ENCODE measurements around the gene COL25A1. TPM values are rescaled to one million over a fixed set of nuclear protein-coding genes. Genes with fewer than 3 reads are reported as not detected.

The COL25A1 gene
- total RNA-seq, 1 donor from 2014 or later = 0.35 TPM

DNA sequence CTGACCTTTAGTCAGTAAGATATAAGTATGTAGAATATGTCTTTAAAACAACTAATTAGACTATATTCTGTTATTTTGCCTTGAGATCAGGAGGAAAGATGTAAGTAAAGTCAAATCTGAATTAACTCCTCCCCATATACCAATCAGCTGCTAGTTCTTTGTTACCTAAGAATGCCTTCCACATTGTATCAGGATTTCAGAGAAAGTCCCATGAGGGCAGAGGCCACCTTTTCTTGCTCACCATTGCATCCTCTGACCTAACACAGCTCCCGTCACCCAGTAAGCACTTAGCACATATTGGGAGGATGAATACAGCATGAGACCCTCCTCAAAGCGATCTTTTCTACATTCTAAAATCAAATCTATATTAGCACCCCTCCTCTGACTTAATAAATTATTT, 87.0 kb downstream of the COL25A1 start:
- Histone ChIP-seq H3K27me3 (ENCODE audit: low read depth) (no peaks in the 10 kb centered on the region), H3K27ac (no peak overlapping the region), H3K9me3 (no peaks in the 10 kb centered on the region), H3K4me1 (no peaks in the 10 kb centered on the region), H3K4me3 (no peak overlapping the region), H3K36me3 (no peaks in the 10 kb centered on the region)
- TF ChIP-seq, protein P1, sequence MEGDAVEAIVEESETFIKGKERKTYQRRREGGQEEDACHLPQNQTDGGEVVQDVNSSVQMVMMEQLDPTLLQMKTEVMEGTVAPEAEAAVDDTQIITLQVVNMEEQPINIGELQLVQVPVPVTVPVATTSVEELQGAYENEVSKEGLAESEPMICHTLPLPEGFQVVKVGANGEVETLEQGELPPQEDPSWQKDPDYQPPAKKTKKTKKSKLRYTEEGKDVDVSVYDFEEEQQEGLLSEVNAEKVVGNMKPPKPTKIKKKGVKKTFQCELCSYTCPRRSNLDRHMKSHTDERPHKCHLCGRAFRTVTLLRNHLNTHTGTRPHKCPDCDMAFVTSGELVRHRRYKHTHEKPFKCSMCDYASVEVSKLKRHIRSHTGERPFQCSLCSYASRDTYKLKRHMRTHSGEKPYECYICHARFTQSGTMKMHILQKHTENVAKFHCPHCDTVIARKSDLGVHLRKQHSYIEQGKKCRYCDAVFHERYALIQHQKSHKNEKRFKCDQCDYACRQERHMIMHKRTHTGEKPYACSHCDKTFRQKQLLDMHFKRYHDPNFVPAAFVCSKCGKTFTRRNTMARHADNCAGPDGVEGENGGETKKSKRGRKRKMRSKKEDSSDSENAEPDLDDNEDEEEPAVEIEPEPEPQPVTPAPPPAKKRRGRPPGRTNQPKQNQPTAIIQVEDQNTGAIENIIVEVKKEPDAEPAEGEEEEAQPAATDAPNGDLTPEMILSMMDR (IDR thresholded peaks at IDR 0.05) = no peak
- intact Hi-C loops (cut with DNase I) = no loop called here
- DNase-seq = no peak
- no peak for ATAC-seq

DNA sequence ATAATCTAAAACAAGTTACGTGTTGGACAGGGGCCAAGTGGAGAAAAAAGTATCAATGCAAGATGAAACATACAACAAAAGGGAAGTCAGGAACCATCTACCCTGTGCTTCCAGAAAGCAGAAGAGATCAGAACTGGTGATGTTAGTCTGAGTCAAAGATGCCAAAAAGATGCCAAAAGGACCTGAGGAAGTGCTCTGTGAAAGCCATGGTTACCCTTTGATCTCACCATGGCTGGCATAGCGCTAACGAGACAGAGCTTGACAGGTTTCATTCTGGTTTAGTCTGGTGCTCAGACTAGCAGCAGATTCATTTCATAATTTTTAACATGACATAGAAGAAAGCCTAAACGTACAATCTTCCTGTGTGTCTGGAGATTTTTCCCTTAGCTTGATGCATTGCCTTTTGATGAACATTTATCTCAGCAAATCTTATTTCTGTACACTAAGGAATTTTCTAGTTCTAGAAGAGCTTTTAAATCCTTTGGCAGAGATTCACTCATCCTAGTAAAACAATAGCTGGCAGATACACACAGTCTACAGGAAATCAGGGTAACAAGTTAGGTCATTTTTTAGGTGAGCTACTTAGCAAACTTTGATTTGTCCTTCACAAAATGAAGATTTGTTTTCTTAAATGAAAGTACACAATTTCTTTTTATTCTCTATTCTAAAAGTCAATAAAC, 87.7 kb downstream of the COL25A1 start:
- Histone ChIP-seq H3K27me3 (ENCODE audit: low read depth) (no peaks in the 10 kb centered on the region), H3K4me3 (no peak overlapping the region), H3K27ac (no peak overlapping the region), H3K4me1 (no peaks in the 10 kb centered on the region), H3K9me3 (no peaks in the 10 kb centered on the region), H3K36me3 (no peaks in the 10 kb centered on the region)
- ATAC-seq (no peak), DNase-seq (no peak)
- TF ChIP-seq, protein P1 (IDR thresholded peaks at IDR 0.05) = no peak
- intact Hi-C loops (cut with DNase I) = no loop called here

DNA sequence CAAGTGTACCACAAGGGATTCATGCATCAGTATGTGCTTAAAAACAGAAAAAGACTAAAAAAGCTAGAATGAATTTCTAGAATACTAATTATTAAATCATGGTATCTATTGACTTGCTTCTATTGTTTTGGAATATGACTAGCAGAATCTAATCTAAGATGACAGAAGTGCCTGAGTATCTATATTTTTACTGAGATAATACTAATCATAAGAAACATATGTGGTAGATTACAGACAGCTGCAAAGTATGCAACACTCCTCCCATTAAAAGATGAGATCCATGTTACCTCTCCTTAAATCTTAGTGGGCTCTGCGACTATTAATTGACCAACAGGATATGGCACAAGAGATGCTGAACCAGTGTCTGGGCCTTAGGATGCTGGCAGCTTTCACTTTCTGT, 89.4 kb downstream of the COL25A1 start:
- intact Hi-C loops (cut with DNase I) = no loop called here
- Histone ChIP-seq H3K4me1 (no peaks in the 10 kb centered on the region), H3K9me3 (no peaks in the 10 kb centered on the region), H3K4me3 (no peak overlapping the region), H3K36me3 (no peaks in the 10 kb centered on the region), H3K27ac (no peak overlapping the region), H3K27me3 (ENCODE audit: low read depth) (no peaks in the 10 kb centered on the region)
- ATAC-seq (no peak), DNase-seq (no peak)
- TF ChIP-seq, protein P1 (IDR thresholded peaks at IDR 0.05) = no peak

DNA sequence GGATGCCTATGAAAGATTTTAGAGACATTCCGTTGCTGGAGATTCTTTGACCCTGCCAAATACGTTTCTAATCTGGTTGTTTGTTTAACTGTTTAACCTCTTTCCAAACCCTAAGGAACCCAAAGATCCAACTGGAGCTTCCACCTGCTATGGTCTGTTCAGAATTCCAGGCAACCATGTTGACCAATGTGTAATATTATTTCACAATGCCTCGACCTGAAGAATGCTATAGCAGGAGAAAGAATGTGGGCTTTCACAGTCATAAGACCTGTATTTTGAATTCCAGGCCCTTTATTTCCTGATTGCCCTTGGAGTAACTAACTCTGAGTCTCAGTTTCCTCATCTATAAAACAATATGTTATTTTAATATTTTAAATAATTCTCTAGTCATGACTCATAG, 90.8 kb downstream of the COL25A1 start:
- no peak overlapping the region for H3K27ac ChIP-seq
- H3K36me3 ChIP-seq = no peaks in the 10 kb centered on the region
- TF ChIP-seq, protein P1 (IDR thresholded peaks at IDR 0.05) = no peak
- no peaks in the 10 kb centered on the region for H3K9me3 ChIP-seq
- DNase-seq (no peak), ATAC-seq (no peak)
- intact Hi-C loops (cut with DNase I) = no loop called here
- H3K4me3 ChIP-seq = no peak overlapping the region
- no peaks in the 10 kb centered on the region for H3K4me1 ChIP-seq
- no peaks in the 10 kb centered on the region for H3K27me3 ChIP-seq (ENCODE audit: low read depth)

DNA sequence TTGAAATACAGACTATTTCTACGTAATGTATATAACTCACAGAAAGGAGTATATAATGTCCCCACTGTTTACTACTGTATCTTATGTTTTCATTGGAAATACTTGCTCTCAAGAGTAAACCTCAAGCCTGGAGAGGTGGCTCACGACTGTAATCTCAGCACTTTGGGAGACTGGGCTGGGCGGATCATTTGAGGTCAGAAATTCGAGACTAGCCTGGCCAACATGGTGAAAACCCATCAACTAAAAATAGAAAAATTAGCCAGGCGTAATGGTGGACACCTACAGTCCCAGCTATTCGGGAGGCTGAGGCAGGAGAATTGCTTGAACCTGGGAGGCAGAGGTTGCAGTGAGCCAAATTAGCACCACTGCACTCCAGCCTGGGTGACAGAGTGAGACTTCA, 92.8 kb downstream of the COL25A1 start:
- no peaks in the 10 kb centered on the region for H3K4me1 ChIP-seq
- ATAC-seq (no peak), DNase-seq (no peak)
- no peaks in the 10 kb centered on the region for H3K9me3 ChIP-seq
- no peak overlapping the region for H3K27ac ChIP-seq
- intact Hi-C loops (cut with DNase I) = no loop called here
- H3K27me3 ChIP-seq (ENCODE audit: low read depth) = no peaks in the 10 kb centered on the region
- TF ChIP-seq, protein P1 (IDR thresholded peaks at IDR 0.05) = no peak
- no peak overlapping the region for H3K4me3 ChIP-seq
- no peaks in the 10 kb centered on the region for H3K36me3 ChIP-seq
